GM18520 (cell line): ENCODE measurements around the gene RPA1.

Experiments
- ATAC-seq: cut with Tn5 transposase; IDR thresholded peaks from one replicate; pipeline ENCODE4 v1.9.1; 2021; ENCODE audit not compliant: unreplicated experiment

RPA1 gene

DNA sequence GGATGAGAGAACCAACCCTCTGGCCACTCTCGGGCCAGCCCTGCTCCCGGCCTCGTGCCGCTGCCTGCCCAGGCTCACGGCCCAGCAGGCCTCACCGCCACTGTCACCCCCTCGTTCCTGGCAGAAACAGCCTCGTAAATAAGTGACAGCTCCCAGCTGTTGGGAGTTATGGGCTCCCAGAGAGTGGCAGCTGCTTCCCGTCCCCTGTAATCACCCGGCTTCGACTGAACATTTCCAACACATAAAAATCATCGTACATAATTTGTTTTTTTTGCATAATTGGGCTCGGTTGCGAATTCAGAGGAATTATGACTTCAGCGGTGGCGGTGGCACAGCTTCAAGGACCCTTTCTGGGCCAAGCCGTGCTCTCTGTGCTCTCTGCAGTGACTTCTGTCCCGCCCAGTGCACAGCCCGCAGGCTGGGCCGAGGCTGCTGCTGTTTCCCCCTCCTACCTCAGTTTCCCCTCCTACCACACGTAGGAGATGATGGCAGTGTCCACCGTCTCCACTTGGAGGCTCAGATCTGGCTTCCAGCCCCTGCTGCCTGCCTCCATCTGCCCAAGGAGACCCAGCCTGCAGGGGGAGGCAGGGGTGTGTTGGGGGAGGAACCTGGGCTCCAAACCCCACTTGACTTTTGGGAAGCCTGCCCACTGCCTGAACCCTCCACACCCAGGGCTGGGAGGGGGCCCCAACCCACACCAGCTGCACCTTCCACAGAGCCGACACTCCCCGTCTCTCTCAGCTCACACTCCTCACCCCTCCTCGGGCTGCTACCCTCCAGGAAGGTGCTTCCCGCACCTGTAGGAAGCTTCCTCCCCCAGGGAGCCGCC lies 110.4 kb downstream of the RPA1 start:
- ATAC-seq = no peak

DNA sequence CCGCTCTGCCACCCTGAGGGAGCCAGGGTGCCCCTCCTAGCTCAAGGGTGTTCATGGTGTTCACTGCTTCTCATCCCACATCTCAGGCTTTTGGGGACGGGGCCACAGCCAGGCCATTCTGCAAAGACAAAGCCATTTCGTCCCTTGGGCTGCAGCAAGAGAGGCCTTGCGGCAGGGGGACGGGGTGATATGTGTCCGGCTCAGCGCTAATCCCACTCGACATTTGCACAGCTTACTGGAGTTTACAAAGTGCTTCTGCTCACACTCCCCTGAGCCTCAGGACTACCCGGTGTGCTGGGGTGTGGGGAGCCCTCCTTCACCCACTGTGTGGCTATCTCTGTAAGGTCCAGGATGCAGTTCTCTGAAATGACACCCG lies 111.0 kb downstream of the RPA1 start:
- ATAC-seq = no peak

DNA sequence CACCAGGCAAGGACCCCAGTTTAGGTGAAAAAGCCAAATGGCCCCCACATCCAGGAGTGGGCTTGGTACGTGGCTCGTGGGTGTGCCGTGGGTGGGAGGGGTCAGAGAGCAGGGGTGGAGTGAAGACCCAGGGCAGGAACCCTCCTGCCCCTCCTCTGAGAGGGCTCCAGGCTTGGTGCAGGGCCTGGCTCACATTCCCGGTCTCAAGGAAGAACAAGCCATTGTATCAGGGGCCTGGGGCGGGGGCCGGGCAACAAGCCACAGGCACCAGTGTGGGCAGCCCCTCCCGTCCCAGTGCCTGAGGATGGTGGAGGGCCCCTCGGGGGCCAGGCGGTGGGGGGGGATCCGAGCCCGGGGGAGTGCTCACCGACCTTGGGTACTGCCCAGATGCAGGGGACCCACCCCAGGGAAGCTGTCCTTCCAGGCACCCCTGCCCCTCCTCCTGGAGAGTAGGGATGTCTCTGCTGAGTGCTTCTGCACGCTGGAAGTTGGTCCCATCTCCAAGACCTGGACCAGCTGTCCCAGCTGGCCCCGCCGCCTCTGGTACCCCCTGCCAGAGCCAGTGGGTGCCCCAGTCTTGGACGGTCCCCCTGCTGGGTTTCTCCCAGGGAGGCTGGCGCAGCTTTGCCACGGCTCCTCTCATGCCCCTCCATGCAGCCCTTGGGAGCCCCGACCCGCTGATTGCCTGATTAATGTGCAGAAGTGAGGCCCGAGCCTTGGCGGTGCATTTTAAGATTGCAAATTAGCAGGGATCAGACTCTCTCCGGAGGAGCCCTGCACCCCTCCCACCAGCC lies 111.7 kb downstream of the RPA1 start:
- ATAC-seq = no peak

DNA sequence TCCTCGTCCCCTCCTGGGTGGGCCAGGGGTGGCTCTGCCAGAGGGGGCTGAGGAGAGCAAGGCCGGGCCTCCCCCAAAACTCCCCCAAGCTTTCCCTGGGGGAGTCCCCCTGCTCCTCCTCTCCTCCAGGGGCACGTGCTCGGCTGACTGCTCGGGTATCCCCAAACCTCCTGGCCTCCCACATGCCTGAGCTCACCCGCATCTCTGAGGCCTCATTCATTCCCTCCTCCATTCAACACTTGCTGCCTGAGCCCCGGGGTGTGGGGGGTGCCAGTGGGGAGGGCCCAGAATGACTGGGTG lies 112.2 kb downstream of the RPA1 start:
- ATAC-seq = no peak

DNA sequence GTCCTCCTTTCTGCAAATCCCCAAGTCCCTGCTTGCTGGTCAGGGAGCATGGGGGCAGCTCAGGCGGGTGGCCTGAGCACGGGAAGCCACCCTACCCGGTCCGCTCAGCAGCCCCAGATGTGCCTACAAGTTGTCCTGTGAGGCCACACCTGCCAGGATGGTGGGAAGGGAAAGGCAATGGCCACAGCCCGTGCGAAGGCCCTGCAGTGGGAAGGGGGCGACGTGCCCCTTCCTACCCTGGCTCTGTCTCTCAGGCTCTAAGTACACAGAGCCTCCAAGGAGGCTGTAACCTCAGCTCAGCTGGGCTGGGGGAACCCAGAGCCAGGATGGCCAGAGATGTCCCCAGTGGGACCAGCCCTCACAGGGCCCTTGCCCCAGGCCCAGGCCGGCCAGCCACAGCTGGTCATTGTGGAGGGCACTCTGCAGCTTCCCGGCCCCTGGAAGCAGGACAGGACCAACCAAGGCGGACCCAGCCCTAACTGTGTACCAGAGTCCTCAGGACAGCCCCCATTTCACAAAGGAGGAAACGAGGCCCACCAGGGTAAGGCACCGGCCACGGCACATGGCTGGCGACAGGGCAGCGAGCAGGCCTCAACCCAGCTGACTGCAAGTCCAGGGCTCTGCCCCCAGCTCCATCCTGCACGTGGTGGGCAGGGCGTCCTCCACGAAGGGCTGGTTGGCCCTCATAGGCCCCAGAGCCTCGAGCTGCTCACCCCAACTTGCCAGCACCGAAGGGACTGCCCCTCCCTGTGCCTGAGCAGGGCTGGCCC lies 113.0 kb downstream of the RPA1 start:
- ATAC-seq = no peak

DNA sequence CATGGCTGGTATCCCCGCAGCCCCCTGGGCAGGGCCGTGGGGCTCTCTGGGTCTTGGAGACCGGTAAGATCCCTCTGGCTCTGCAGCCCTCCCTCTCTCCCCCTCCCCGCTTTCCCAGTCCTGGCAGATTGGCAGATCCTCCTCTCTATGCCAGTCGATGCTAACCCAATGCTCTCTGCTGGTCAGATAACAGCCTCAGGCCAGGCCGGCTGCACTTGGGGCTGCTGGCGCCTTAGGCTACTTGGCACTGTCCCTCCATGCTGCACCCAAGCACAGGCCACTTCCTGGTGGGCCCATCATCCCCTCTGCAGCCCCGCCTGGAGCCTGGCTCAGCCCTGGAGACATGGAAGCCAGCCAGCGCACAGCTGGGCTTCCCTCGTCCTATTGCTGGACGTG lies 113.6 kb downstream of the RPA1 start:
- ATAC-seq = no peak

DNA sequence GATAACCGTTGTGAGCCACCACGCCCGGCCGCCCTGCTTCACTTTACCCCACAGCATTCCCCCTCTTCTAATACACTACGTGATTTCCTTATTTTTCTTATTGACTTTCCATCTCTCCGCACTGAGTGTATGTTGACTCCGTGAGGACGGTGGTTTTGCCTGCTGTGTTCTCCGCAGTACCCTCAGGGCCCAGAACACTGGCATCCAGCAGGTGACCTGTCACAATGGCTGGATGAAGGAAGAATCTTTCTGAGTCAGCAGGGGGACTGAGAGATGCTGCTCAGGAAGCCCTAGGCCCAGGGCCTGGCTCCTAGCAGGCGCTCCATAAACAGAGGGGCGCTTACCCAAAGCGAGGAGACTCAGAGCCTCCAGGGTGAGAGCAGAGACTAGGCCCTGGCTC lies 115.8 kb downstream of the RPA1 start:
- no peak for ATAC-seq

DNA sequence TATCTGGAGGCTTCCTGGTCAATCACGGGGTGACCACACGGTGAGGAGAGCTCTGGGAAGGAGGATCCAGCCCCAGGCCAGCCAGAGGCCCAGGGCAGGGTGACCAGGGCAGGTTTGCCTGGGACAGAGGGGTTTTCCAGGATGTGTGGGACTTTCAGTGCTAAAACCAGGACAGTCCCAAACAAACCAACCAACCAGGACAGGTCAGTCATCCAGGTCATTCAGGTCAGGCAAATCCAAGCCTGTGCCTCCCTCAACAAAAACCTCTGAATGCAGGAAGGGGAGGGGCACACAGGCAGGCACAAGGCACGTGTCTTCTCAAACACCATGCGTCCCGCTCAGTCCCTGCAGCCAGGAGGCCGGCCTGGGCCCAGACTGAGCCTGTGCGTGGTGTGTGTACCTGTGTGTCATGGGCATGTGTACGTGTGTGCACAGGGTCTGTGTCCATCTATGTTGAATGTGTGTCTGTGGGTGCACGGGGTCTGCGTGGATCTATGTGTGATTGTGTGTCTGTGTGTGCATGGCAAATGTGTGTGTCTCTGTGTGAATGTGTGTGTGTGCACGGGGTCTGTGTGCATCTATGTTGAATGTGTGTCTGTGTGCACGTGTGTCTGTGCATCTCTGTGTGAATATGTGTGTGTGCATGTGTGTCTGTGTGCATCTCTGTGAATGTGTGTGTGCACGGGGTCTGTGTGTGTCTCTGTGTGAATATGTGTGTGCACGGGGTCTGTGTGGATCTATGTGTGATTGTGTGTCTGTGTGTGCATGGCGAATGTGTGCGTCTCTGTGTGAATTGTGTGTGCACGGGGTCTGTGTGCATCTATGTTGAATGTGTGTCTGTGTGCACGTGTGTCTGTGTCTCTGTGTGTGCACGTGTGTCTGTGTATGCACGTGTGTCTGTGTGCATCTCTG lies 116.5 kb downstream of the RPA1 start:
- no peak for ATAC-seq

DNA sequence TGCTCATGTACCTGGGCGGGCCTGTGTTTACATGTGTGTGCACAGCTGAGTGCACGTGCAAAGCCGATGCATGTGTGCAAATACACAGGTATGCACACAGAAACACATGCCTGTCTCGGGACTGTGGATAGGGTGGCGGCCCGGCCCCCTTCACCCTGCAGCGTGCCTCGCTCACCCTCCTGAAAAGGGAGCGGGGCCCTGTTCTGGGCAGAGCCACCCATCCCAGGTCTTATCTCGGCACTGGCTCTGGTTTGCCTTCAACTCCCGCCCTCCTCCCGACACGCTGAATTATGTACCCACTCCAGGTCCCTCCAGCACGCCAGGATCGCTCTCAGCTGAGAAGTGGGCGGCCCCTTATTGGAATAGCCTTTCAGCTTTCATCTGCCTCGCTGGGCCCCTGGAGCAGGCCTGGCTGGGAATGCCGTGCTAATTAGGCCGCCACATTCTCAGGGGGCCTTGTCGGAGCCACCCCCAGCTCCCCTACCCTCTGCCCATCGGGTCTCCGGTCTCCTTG lies 117.5 kb downstream of the RPA1 start:
- ATAC-seq = no peak

DNA sequence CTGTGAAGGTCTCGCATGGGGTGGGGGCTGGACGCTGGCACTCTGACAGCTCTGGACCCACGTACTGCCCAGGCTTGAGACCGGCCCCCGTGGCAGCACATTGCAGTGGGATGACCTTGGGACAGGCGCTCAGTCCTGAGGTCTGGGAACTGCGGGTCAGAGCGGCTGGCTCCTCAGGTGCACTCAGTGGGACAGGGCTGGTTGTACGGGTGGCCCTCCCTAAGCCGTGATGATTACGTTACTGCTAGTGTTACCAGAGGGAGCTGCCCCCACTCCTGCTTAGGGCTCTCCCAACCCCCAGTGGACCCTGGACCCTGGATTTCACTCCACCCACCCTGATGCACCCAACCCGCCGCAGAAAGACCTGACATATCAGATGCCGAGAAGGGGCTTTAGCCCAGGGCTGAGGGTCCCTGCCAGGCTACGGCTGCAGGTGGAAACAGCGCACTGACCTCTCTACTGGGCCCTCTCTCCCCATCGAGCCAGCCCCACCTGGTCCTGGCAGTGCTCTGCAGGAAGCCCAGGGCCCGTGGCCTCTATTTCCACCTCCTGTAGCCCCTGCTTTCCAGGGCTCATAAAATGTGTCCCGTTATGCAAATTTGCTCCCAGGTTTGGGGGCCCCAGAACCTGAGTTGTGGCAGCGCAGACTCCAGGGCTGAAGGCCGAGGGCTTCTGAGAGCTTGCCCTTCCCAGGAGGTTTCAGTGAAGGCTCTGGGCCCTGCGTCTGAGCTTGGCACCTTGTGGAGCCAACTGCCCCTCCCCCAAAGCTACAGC lies 118.1 kb downstream of the RPA1 start:
- ATAC-seq = no peak

DNA sequence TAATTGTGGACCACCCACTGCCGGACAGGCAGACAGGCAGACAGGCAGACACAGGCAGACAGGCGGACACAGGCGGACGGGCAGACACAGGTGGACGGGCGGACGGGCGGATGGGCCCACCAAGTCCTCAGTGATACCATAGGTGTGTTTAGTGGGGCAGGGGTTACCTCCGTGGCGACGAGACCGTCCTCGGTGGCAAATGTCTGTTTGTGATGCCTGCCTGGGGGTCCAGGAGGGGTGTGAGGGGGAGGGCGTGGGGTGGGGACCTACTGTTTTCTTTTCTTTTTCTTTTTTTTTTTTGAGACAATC lies 118.7 kb downstream of the RPA1 start:
- ATAC-seq = no peak
